Stomach (tissue), 9 donors: ENCODE measurements around the gene ARHGEF25. TPM values are rescaled to one million over a fixed set of nuclear protein-coding genes. Genes with fewer than 3 reads are reported as not detected.

Experiments used
- DNase-seq, 2 donors: peaks; one replicate each; pipeline versions ENCODE4 v3.0.0 to v3.0.0-alpha.2; 2013 to 2019
- H3K27ac ChIP-seq, 5 donors: fragments of 200-600 bp in 4 of 5; sonication (generic) in 4 of 5; one replicate each; pipeline ENCODE4 v1.5.1; 2013 to 2019; ENCODE audit warnings: mild to moderate bottlenecking in 1 of 5, moderate library complexity in 1 of 5
- H3K27me3 ChIP-seq, 3 donors: fragments of 200-600 bp; sonication (generic); one replicate each; pipeline ENCODE4 v1.5.1; 2017 to 2019; ENCODE audit warnings: mixed run types in 1 of 3
- H3K36me3 ChIP-seq, 4 donors: fragments of 200-600 bp; sonication (generic); 1 replicate in 3 of 4; 2 replicates in 1 of 4; pipeline ENCODE4 v1.5.1; 2016 to 2019
- H3K4me1 ChIP-seq, 4 donors: fragments of 200-600 bp; sonication (generic); one replicate each; pipeline ENCODE4 v1.5.1; 2016 to 2019
- H3K4me3 ChIP-seq, 4 donors: fragments of 200-600 bp; sonication (generic) in 3 of 4; one replicate each; pipeline ENCODE4 v1.5.1; 2016 to 2019; ENCODE audit warnings: mild to moderate bottlenecking in 1 of 4
- H3K9me3 ChIP-seq, 4 donors: fragments of 200-600 bp; sonication (generic); one replicate each; pipeline ENCODE4 v1.5.1; 2016 to 2019
- CTCF ChIP-seq, 7 experiments: fragments of 450-650 bp in 4 of 7; fragments of 200-600 bp in 3 of 7; sonication (generic) in 3 of 7; IDR thresholded peaks; one replicate each; pipeline ENCODE4 v1.5.1; 2016 to 2019; ENCODE audit warnings: antibody characterized with exemption in 7 of 7, control low read depth in 2 of 7, mild to moderate bottlenecking in 1 of 7
- EP300 ChIP-seq: sonication (generic); formaldehyde crosslinking; IDR thresholded peaks from one replicate; pipeline ENCODE4 v1.6.1; 2017; ENCODE audit warnings: antibody characterized with exemption
- POLR2A ChIP-seq, 4 donors: fragments of 450-650 bp; IDR thresholded peaks; one replicate each; pipeline ENCODE4 v1.6.1; 2016; ENCODE audit warnings: antibody characterized with exemption in 4 of 4, control low read depth in 2 of 4, mild to moderate bottlenecking in 1 of 4, moderate library complexity in 1 of 4
- POLR2AphosphoS5 ChIP-seq, 3 donors: sonication (generic); formaldehyde crosslinking; IDR thresholded peaks; one replicate each; pipeline ENCODE4 v1.6.1; 2016; ENCODE audit warnings: antibody characterized with exemption in 3 of 3
- WGBS, 5 donors: extraction: QIAGEN DNeasy Blood & Tissue Kit in 3 of 5; methylation state at CpG; one replicate each; pipeline versions ENCODE4 v1.1.5 to v1.1.7; 2013 to 2018; 5-methylcytosine and 5-hydroxymethylcytosine counted together
- intact Hi-C: fragments of 100-400 bp; cut with DNase I; formaldehyde crosslinking; loops from one replicate; pipeline ENCODE4 v1.15.1; 2023; ENCODE audit warnings: low total_unique reads
- polyA plus RNA-seq, 3 donors: library from polyadenylated mRNA; stranded (reverse); fragments of 200-250 nt; gene quantifications; one replicate each; pipeline ENCODE4 v1.2.3, GENCODE V29; 2013
- total RNA-seq, 5 donors: library from RNA; depleted of rRNA; stranded (reverse); fragments of >200 nt; gene quantifications; one replicate each; pipeline versions ENCODE4 v1.1.0 to v1.2.3, GENCODE V29; 2014 to 2016
- donor health status: healthy with polysubstance abuse.
- donor health status: Bipolar disorder and iron deficiency.
- donor health status: healthy.

Gene ARHGEF25
- total and polyA plus RNA-seq, 8 donors: 18.7 to 220 (median 30.4) TPM

GRCh38 chr12:57620245-57620935 lies 9.2 kb downstream of the ARHGEF25 start:
- peaks cover 5 to 29% (median 11%) of the 10 kb centered on the region in 4 donors for H3K36me3 ChIP-seq
- no peak overlapping the region for H3K27ac ChIP-seq
- WGBS, 5 donors: 22 to 45% (median 31%) methylated on average over 10 to 13 of the region's 13 CpGs
- peaks cover 15 to 27% (median 21%) of the 10 kb centered on the region in 4 donors for H3K4me1 ChIP-seq
- peaks cover 3 to 98% (median 60%) of the 10 kb centered on the region in 3 donors for H3K27me3 ChIP-seq
- H3K4me3 ChIP-seq: peak overlapping the region in 1 of 4 donors; percentile 58
- H3K9me3 ChIP-seq: no peaks in the 10 kb centered on the region
- TF ChIP-seq CTCF (IDR thresholded peaks at IDR 0.05) (no peak), POLR2AphosphoS5 (IDR thresholded peaks at IDR 0.05) (no peak), POLR2A (IDR thresholded peaks at IDR 0.05) (no peak), EP300 (no peak)
- intact Hi-C loops: loop anchor here (5.0 kb wide), 1 partner anchor 38 kb away; no protein-coding TSS in a partner anchor
- peak in 1 of 2 donors; percentile 3 for DNase-seq

- H3K4me1 ChIP-seq: peaks cover 15 to 27% (median 21%) of the 10 kb centered on the region in 4 donors
- peak overlapping the region; percentile 39 to 58 (median 45) for H3K4me3 ChIP-seq
- H3K36me3 ChIP-seq: peaks cover 5 to 29% (median 6%) of the 10 kb centered on the region in 4 donors
- peak in 1 of 2 donors; percentile 41 for DNase-seq
- peaks cover 3 to 98% (median 66%) of the 10 kb centered on the region in 3 donors for H3K27me3 ChIP-seq
- TF ChIP-seq POLR2AphosphoS5 (IDR thresholded peaks at IDR 0.05) (no peak), CTCF (IDR thresholded peaks at IDR 0.05) (no peak), POLR2A (IDR thresholded peaks at IDR 0.05) (no peak), EP300 (no peak)
- no peak overlapping the region for H3K27ac ChIP-seq
- WGBS, 5 donors: 3 to 22% (median 4%) methylated on average over 23 to 42 of the region's 42 CpGs
- intact Hi-C loops: loop anchor here (5.0 kb wide), 1 partner anchor 39 kb away; no protein-coding TSS in a partner anchor
- H3K9me3 ChIP-seq: no peaks in the 10 kb centered on the region
These were observed 9.8 kb downstream of the ARHGEF25 start for GRCh38 chr12:57620936-57621496.

GRCh38 chr12:57621497-57622292 lies 10.5 kb downstream of the ARHGEF25 start:
- peaks cover 15 to 27% (median 21%) of the 10 kb centered on the region in 4 donors for H3K4me1 ChIP-seq
- no peak overlapping the region for H3K27ac ChIP-seq
- TF ChIP-seq EP300 (no peak), CTCF (IDR thresholded peaks at IDR 0.05) (peak in 5 of 7 experiments; percentile 77 to 92 (median 90))
- peaks cover 0 to 29% (median 3%) of the 10 kb centered on the region in 4 donors for H3K36me3 ChIP-seq
- DNase-seq: peak; percentile 62 to 86
- intact Hi-C loops: loop anchor here (5.0 kb wide), 1 partner anchor 39 kb away; no protein-coding TSS in a partner anchor
- WGBS, 5 donors: 2 to 5% (median 2%) methylated on average over 24 to 49 of the region's 49 CpGs
- H3K9me3 ChIP-seq: no peaks in the 10 kb centered on the region
- H3K27me3 ChIP-seq: peaks cover 3 to 100% (median 73%) of the 10 kb centered on the region in 3 donors
- peak overlapping the region; percentile 39 to 58 (median 45) for H3K4me3 ChIP-seq
